ENCODE results near the gene TNFRSF17.

DNA sequence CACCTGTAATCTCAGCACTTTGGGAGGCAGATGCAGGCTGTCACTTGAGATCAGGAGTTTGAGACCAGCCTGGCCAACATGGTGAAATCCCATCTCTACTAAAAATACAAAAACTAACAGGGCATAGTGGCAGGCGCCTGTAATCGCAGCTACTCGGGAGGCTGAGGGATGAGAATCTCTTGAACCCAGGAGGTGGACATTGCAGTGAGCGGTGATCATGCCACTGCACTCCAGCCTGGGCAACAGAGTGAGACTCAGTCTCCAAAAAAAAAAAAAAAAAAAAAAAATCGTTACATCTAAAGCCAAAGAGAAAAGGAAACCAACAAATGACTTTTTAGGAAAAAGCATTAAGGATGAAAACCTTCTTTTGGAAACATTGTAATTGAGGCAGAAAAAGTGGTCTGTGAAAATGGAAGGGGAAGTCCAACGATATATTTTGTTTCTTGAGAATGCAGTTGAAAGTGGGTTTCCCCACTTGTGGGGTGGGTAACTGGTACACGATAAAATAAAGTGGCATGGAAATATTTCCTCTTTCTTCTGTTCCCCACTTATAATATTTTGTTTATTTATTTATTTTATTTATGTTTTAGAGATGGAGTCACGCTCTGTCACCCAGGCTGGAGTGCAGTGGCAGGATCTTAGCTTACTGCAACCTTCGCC lies 14.1 kb downstream of the TNFRSF17 start:
- TF ChIP-seq CTCF (conservative IDR thresholded peaks at IDR 0.05) (no peak), EZH2 (IDR thresholded peaks at IDR 0.05; ENCODE audit: low read depth) (no peak)
